Stimulated activated naive CD8-positive, alpha-beta T cell treated with anti-CD3 and anti-CD28 coated beads, Interleukin-15, amount 100 ng/mL, for 72 hours (primary cell): ENCODE measurements around the gene MDC1.
A peak's percentile ranks its signal among the peaks of the same experiment; 100 is the strongest.
"Not testable (repeated sequence)": the region's sequence is repeated elsewhere in the genome, so short reads cannot be mapped to it uniquely, and the experiment has no call there.

ENCODE experiments used
- ATAC-seq: fragments of 150-1000 bp; cut with Tn5 transposase; 2 replicates; pipeline ENCODE4 v1.10.0; 2021; ENCODE audit warnings: mild to moderate bottlenecking, moderate library complexity
- DNase-seq, 2 donors: peaks; one replicate each; pipeline ENCODE4 v3.0.0; 2021 to 2022
- H3K27ac Mint-ChIP-seq, 2 donors: one replicate each; pipeline ENCODE4 v1.8.0; 2022; ENCODE audit warnings: mild to moderate bottlenecking in 2 of 2, mixed read lengths in 2 of 2, moderate library complexity in 2 of 2
- H3K27me3 Mint-ChIP-seq: one replicate; pipeline ENCODE4 v1.8.0; 2022; ENCODE audit warnings: mixed read lengths
- H3K4me1 Mint-ChIP-seq: one replicate; pipeline ENCODE4 v1.8.0; 2022; ENCODE audit warnings: mild to moderate bottlenecking, mixed read lengths
- H3K4me3 Mint-ChIP-seq, 2 donors: one replicate each; pipeline ENCODE4 v1.8.0; 2022; ENCODE audit warnings: mild to moderate bottlenecking in 2 of 2, mixed read lengths in 2 of 2, moderate library complexity in 1 of 2
- H3K9me3 Mint-ChIP-seq, 2 donors: one replicate each; pipeline ENCODE4 v1.8.0; 2022; ENCODE audit warnings: mixed read lengths in 2 of 2

Gene MDC1, protein sequence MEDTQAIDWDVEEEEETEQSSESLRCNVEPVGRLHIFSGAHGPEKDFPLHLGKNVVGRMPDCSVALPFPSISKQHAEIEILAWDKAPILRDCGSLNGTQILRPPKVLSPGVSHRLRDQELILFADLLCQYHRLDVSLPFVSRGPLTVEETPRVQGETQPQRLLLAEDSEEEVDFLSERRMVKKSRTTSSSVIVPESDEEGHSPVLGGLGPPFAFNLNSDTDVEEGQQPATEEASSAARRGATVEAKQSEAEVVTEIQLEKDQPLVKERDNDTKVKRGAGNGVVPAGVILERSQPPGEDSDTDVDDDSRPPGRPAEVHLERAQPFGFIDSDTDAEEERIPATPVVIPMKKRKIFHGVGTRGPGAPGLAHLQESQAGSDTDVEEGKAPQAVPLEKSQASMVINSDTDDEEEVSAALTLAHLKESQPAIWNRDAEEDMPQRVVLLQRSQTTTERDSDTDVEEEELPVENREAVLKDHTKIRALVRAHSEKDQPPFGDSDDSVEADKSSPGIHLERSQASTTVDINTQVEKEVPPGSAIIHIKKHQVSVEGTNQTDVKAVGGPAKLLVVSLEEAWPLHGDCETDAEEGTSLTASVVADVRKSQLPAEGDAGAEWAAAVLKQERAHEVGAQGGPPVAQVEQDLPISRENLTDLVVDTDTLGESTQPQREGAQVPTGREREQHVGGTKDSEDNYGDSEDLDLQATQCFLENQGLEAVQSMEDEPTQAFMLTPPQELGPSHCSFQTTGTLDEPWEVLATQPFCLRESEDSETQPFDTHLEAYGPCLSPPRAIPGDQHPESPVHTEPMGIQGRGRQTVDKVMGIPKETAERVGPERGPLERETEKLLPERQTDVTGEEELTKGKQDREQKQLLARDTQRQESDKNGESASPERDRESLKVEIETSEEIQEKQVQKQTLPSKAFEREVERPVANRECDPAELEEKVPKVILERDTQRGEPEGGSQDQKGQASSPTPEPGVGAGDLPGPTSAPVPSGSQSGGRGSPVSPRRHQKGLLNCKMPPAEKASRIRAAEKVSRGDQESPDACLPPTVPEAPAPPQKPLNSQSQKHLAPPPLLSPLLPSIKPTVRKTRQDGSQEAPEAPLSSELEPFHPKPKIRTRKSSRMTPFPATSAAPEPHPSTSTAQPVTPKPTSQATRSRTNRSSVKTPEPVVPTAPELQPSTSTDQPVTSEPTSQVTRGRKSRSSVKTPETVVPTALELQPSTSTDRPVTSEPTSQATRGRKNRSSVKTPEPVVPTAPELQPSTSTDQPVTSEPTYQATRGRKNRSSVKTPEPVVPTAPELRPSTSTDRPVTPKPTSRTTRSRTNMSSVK (N-terminal part only)

DNA sequence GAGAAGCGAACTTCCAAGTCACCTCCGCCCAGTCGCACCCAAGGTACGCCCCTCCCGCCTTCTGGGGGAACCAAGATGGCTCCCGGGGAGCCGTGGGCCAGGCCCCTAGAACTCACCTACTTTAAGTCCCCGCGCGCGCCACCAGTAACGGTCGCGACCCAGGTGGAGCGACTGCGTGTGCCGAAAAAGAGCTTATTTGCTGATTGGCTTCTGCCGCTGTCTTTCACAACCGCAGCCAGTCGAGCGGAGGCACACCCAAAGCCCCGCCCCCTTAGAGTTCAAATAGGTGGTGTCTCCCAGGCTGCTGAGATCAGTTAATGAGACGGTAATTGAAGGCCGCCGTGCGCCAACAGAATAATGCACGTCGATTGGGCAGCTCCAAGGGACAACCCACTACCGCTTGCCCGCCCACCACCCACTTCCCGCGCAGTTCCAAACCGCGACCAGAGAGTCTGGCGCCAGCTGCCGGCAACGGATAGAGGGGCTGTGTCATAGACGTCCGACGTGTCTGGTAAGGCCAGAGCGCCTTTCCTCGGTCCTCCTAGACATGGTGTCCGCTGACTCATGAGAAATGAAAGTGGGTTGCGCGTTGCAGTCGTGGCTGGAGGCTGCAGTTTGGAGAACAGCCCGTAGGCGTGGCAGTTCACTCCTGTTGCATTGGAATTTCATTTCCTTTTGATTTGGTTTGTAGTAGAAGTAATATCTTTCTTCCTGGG is at the start of gene MDC1:
Gene MDC1, minus strand, starts transcription at position 153 of the 716 bp plus-strand sequence. CDS start 2,106 bp downstream, outside the sequence.
- Mint-ChIP-seq H3K4me3 (peak within 1 kb of the TSS; percentile 88), H3K27ac (peak within 1 kb of the TSS; percentile 99 to 100), H3K9me3 (no peaks in the 10 kb centered on the region), H3K4me1 (peaks cover 72% of the 10 kb centered on the region), H3K27me3 (no peaks in the 10 kb centered on the region)
- DNase-seq (peak; percentile 99 to 100), ATAC-seq (peak; percentile 87)

DNA sequence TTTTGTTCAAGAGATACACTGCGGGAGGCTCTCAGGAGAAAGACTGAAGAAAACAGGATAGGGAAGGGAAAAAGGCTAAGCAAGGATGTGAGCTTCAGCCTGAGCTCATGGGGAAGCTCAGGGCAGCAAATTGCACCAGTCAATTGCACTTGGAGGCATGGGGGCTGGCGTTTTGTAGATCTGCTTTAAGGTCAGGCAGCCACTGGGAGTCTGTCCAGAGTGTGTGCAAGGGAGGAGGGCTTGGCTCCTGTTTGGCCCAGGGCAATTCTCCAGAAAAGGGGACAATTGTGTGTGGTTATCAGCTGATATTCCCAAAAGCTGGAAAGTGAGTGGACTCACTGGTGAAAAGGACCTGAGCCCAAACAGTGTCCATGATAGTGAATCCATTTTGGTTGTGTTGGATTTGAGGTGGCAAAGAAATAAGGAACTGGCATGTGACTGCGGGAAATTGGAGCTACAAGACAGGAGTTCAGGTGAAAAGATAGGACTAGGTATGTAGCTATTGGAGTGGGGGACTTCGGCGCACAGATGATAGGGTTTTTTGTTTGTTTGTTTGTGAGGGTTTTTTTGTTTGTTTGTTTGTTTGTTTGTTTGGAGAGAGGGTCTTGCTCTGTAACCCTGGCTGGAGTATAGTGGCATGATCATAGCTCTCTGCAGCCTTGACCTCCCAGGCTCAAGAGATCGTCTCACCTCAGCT is 49.5 kb upstream of the MDC1 start:
- Mint-ChIP-seq H3K27me3 (no peaks in the 10 kb centered on the region), H3K27ac (peak overlapping the region; percentile 97 to 99), H3K4me1 (peaks cover 90% of the 10 kb centered on the region), H3K9me3 (peaks cover 5 to 8% of the 10 kb centered on the region in 2 donors), H3K4me3 (peak overlapping the region; percentile 55 to 80)
- no peak for ATAC-seq
- DNase-seq: no peak

DNA sequence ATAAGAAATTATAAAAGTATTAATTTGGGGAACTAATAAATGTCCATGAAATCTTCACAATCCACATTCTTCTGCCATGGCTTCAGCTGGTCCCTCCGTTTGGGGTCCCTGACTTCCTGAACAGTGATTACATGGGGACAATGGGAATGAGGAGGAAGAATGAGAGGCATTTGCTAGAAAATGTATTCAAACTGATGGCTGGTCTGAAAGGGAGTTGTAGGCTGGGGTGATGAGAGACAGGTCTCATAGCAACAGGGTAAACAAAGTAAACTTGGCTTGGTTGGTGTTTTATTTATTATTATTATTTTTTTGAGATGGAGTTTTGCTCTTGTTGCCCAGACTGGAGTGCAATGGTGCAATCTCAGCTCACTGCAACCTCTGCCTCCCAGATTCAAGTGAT is 48.4 kb upstream of the MDC1 start:
- not testable (repeated sequence) for ATAC-seq, DNase-seq, H3K4me3 Mint-ChIP-seq, H3K9me3 Mint-ChIP-seq, H3K27me3 Mint-ChIP-seq
- Mint-ChIP-seq H3K27ac (peak overlapping the region; percentile 35 to 39), H3K4me1 (peaks cover 91% of the 10 kb centered on the region)

DNA sequence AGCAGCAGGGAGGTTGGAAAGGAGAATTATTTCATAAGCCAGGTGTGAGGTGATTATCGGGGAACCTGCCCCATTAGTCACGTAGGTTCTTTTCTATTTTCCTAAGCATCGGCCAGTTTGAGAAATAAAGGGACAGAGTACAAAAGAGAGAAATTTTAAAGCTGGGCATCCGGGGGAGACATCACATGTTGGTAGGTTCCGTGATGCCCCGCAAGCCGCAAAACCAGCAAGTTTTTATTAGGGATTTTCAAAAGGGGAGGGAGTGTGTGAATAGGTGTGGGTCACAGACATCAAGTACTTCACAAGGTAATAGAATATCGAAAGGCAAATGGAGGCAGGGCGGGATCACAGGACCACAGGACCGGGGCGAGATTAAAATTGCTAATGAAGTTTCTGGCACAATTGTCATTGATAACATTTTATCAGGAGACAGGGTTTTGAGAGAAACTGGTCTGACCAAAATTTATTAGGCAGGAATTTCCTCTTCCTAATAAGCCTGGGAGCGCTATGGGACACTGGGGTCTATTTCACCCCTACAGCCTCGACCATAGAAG is 47.5 kb upstream of the MDC1 start:
- not testable (repeated sequence) for H3K9me3 Mint-ChIP-seq, DNase-seq, ATAC-seq, H3K27me3 Mint-ChIP-seq
- peaks cover 82% of the 10 kb centered on the region for H3K4me1 Mint-ChIP-seq
- H3K4me3 Mint-ChIP-seq: peak overlapping the region; percentile 59 to 61
- peak overlapping the region; percentile 94 to 97 for H3K27ac Mint-ChIP-seq

- H3K27me3 Mint-ChIP-seq: no peaks in the 10 kb centered on the region
- peaks cover 0 to 8% of the 10 kb centered on the region in 2 donors for H3K9me3 Mint-ChIP-seq
- ATAC-seq (no peak), DNase-seq (no peak)
- H3K4me1 Mint-ChIP-seq: peaks cover 79% of the 10 kb centered on the region
- peak overlapping the region; percentile 59 to 61 for H3K4me3 Mint-ChIP-seq
- peak overlapping the region; percentile 94 to 97 for H3K27ac Mint-ChIP-seq
Observed at GRCh38 chr6:30763618-30764489, 46.8 kb upstream of the MDC1 start.

GRCh38 chr6:30763155-30763617 is 46.1 kb upstream of the MDC1 start:
- H3K4me1 Mint-ChIP-seq: peaks cover 77% of the 10 kb centered on the region
- no peak for ATAC-seq
- peak overlapping the region in 1 of 2 donors; percentile 6 for H3K4me3 Mint-ChIP-seq
- DNase-seq: no peak
- no peaks in the 10 kb centered on the region for H3K27me3 Mint-ChIP-seq
- H3K9me3 Mint-ChIP-seq: peaks cover 0 to 8% of the 10 kb centered on the region in 2 donors
- H3K27ac Mint-ChIP-seq: peak overlapping the region; percentile 32 to 94

- Mint-ChIP-seq H3K4me1 (peaks cover 73% of the 10 kb centered on the region), H3K9me3 (peaks cover 0 to 8% of the 10 kb centered on the region in 2 donors), H3K27me3 (no peaks in the 10 kb centered on the region), H3K27ac (no peak overlapping the region), H3K4me3 (no peak overlapping the region)
- no peak for ATAC-seq
- no peak for DNase-seq
Observed at GRCh38 chr6:30761791-30762429, 44.8 kb upstream of the MDC1 start.

DNA sequence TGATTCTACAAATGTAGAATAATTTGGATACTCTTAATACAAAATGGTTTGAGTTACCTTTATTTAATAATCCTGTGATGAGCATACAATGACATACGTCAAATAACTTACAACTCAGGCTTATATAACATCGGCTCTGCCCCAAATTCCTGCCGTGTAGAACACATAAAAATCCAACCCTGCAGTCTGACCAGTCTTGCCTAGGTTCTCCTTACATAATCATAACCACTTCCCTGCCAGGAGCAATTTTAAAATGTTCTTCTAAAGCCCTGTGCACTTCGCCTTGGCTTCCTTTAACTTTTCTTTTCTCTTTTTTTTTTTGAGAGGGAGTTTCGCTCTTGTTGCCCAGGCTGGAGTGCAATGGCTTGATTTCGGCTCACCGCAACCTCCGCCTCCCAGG is 43.5 kb upstream of the MDC1 start:
- Mint-ChIP-seq H3K4me3 (no peak overlapping the region), H3K27me3 (no peaks in the 10 kb centered on the region), H3K9me3 (peaks cover 0 to 8% of the 10 kb centered on the region in 2 donors), H3K4me1 (peaks cover 63% of the 10 kb centered on the region), H3K27ac (no peak overlapping the region)
- DNase-seq: no peak
- ATAC-seq: no peak

DNA sequence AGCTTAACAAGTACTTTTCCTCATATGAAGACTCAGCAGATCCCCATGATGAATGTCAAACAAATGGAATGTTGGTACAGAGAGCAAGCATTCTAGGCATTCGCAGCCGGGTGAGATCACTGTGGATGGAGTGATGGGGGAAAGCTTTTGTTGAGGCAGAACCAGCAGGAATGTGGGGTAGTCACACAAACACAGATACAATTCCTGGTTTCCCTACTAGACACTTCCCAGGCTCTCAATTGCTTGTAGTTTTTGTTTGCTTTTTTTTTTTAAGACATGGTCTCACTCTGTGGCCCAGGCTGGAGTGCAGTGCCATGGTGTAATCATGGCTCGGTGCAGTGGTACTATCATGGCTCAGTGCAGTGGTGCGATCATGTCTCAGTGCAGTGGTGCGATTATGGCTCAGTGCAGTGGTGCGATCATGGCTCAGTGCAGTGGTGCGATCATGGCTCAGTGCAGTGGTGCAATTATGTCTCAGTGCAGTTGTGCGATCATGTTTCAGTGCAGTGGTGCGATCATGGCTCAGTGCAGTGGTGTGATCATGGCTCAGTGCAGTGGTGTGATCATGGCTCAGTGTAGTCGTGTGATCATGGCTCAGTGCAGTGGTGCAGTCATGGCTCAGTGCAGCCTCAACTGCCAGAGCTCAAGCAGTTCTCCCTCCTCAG is 42.6 kb upstream of the MDC1 start:
- Mint-ChIP-seq H3K27me3 (no peaks in the 10 kb centered on the region), H3K27ac (peak overlapping the region in 1 of 2 donors; percentile 47), H3K9me3 (peaks cover 0 to 8% of the 10 kb centered on the region in 2 donors), H3K4me1 (peaks cover 54% of the 10 kb centered on the region), H3K4me3 (no peak overlapping the region)
- DNase-seq: no peak
- no peak for ATAC-seq

DNA sequence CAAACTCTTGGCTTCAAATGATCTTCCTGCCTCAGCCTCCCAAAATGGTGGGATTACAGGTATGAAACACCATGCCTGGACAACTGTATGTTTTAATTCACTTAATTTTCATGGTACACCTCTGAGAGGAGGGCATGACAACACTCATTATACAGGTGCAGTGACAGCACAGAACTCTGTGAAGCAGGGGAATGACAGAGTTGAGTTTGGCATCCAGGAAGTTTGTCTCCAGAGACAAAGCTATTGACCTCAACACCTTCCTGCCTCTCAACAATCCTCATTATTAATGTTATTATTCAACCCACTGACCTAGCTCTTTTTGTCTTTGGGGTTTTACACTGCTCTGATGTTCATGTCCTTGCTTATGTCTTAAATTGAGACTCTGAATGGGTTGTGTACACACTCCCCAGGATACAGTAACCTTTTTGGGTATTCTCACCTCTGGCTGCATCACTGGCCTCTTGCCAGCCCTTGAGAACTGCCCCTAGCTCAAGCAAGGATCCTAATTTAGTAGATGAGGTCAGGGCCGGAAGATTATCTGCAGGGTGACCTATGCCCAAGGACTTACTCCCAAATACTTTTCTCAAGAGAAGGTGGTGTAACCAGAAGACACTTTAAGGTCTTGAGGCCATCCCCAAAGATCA is 40.3 kb upstream of the MDC1 start:
- ATAC-seq: no peak
- Mint-ChIP-seq H3K27ac (no peak overlapping the region), H3K4me1 (peaks cover 38% of the 10 kb centered on the region), H3K4me3 (no peak overlapping the region), H3K27me3 (no peaks in the 10 kb centered on the region), H3K9me3 (no peaks in the 10 kb centered on the region)
- DNase-seq: no peak

- not testable (repeated sequence) for H3K9me3 Mint-ChIP-seq, H3K4me3 Mint-ChIP-seq, ATAC-seq, H3K27me3 Mint-ChIP-seq, DNase-seq, H3K27ac Mint-ChIP-seq
- H3K4me1 Mint-ChIP-seq: peaks cover 35% of the 10 kb centered on the region
Observed at GRCh38 chr6:30756405-30757003, 39.4 kb upstream of the MDC1 start.
